Activated T-cell treated with anti-CD3 and anti-CD28 coated beads, Interleukin-2, amount 50 U/mL, for 4 hours (primary cell): ENCODE data around the gene ST6GALNAC3. TPM values are rescaled to one million over a fixed set of nuclear protein-coding genes. Genes with fewer than 3 reads are reported as not detected.

ENCODE experiments used
- ATAC-seq, 2 donors: fragments of 200-7000 bp; cut with Tn5 transposase; one replicate each; pipeline ENCODE4 v1.10.0; 2021
- DNase-seq: peaks from one replicate; pipeline ENCODE4 v3.0.0-alpha.2; 2020
- H3K27me3 Mint-ChIP-seq: one replicate; pipeline ENCODE4 v1.8.0; 2021; ENCODE audit warnings: low read depth, mixed read lengths
- H3K36me3 Mint-ChIP-seq: one replicate; pipeline ENCODE4 v1.8.0; 2022; ENCODE audit warnings: mixed read lengths; ENCODE audit not compliant: insufficient read depth
- H3K4me1 Mint-ChIP-seq: one replicate; pipeline ENCODE4 v1.8.0; 2021; ENCODE audit warnings: low read depth, mixed read lengths
- H3K4me3 Mint-ChIP-seq: one replicate; pipeline ENCODE4 v1.8.0; 2021; ENCODE audit warnings: mild to moderate bottlenecking, moderate library complexity, mixed read lengths
- H3K9me3 Mint-ChIP-seq: one replicate; pipeline ENCODE4 v1.8.0; 2021; ENCODE audit warnings: mixed read lengths
- total RNA-seq, 3 donors: library from RNA; stranded (reverse); gene quantifications; one replicate each; pipeline ENCODE4 v1.2.1, GENCODE V29; 2021

The ST6GALNAC3 gene
- total RNA-seq, 3 donors from 2014 or later, result 0.24 to 0.73 (median 0.53) TPM

DNA sequence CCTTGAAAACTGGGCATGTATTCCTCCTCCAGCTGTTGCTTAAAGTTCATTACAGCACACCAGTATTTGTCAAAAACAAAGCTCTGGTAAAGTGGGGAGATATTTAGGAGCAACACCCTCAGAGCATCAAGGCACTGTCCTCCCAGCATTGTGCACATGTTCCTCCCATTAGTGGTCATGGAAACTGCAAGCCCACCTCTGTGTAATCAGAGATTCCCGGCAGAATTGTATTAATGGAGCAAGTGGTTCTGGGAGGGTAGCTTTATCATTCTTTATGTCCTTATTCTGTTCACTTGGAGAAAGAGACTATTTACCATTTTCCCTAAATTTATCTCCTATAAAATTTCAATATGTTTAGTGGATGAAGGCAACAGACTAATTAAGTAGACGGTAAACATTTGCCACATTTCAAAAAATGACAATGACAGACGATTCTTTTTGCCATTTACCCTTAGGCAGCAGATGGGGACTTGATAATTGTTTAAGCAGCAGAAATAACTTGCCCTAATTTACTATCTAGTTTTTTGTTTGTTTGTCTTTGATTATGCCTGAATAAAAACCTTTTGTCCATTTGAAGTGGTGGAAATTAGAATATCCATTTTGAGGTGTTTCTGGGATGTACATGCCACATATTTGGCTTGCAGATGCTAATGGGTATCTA, 503.1 kb downstream of the ST6GALNAC3 start:
- H3K4me1 Mint-ChIP-seq, result no peaks in the 10 kb centered on the region
- no peak for DNase-seq
- no peaks in the 10 kb centered on the region for H3K9me3 Mint-ChIP-seq
- no peaks in the 10 kb centered on the region for H3K27me3 Mint-ChIP-seq
- no peak for ATAC-seq
- no peak overlapping the region for H3K4me3 Mint-ChIP-seq
- no peaks in the 10 kb centered on the region for H3K36me3 Mint-ChIP-seq

DNA sequence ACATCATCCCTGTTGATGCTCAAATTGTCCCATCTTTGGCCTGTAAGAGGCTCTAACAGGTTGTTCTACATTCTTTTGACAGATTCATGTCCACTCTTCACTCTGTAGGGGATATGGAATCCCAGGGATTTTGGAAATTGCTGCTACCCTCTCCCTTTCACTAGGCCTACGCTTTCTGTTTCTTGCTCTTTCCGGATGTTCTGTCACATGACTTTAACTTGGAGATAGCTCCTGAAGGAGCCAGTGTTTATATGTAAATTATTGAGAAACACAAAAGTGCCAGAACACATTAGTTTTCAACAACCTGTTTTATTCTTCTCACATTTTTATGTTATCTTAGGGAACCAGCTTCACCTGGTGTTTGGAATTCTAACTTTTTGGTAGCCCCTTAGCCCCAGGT, 505.7 kb downstream of the ST6GALNAC3 start:
- H3K27me3 Mint-ChIP-seq, result no peaks in the 10 kb centered on the region
- ATAC-seq (no peak), DNase-seq (no peak)
- no peaks in the 10 kb centered on the region for H3K4me1 Mint-ChIP-seq
- H3K36me3 Mint-ChIP-seq, result no peaks in the 10 kb centered on the region
- H3K4me3 Mint-ChIP-seq, result no peak overlapping the region
- H3K9me3 Mint-ChIP-seq, result no peaks in the 10 kb centered on the region

DNA sequence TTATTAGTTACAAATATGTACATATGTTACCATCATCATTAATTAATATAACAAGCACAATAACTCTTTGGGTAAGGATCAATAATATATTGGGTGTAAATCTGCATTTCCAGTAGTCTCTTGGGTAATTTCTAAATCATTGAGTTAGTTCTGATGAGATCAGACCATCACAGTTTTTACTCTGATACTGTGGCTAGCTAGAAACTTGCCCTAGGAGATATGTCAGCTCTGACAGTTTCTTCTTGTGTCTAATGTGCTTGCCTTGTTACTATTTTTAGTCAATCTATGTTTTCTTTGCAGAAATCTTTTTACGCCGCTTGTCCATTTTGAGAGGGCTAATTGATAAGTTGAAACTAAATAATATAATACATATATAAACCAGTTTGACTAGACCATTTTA, 507.2 kb downstream of the ST6GALNAC3 start:
- Mint-ChIP-seq H3K4me1 (no peaks in the 10 kb centered on the region), H3K36me3 (no peaks in the 10 kb centered on the region), H3K4me3 (no peak overlapping the region), H3K27me3 (no peaks in the 10 kb centered on the region), H3K9me3 (no peaks in the 10 kb centered on the region)
- no peak for DNase-seq
- ATAC-seq, result no peak

DNA sequence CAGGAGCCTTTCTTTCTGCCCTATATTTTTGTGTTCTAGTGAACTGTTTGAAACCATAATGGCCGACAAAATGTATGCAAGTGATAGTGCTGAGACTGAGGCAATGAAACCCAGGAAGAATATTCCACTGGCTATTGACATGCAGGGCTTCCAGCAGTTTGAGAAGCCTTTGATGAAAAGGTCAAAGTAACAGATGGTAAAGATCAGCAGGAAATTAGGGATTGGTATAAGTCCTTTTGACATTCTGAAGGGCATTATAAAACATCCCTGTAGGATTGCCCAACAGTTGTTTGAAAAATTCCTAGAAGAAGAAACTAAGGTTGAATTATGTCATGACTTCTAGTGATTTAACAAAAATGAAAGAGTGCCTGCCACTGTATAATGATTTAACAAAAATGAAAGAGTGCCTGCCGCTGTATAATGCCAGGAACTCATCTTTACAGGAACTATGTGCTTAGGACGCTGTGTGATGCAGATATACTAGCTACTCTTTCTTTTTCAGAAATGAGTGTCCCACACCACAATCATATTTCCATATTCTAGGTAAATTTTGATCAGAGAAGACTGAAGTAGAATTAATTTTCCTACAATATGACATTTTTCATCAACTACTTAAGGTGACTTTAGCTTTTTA, 508.8 kb downstream of the ST6GALNAC3 start:
- no peak for DNase-seq
- Mint-ChIP-seq H3K27me3 (no peaks in the 10 kb centered on the region), H3K4me1 (no peaks in the 10 kb centered on the region), H3K4me3 (no peak overlapping the region), H3K9me3 (no peaks in the 10 kb centered on the region), H3K36me3 (no peaks in the 10 kb centered on the region)
- no peak for ATAC-seq

DNA sequence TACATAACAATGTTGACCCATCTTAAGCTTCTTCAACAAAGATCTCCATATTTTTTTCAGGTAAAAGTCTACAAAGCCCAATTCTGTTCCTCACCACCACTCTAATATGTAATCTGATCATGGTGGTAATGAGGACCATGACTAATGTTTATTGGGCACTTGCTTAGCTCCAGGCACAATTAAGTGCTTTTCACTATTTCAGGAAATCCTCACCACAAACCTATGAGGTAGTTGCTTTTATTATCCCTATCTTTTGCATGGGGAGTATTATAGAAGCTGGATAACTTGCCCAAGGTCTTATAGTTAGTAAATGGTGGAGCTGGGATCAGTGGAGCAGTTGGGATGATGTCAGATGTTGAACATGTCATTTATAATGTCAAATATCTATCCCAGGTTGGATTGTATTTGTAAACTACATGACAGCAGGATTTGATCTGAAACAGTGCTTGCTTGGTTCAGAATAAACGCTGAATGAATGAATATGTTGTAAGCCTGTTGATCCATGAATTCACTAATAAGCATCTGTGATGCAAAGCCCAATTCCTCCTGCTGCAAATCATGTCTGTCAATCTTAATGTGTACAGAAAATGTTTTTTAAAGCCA, 509.4 kb downstream of the ST6GALNAC3 start:
- Mint-ChIP-seq H3K4me1 (no peaks in the 10 kb centered on the region), H3K36me3 (no peaks in the 10 kb centered on the region), H3K9me3 (no peaks in the 10 kb centered on the region), H3K27me3 (no peaks in the 10 kb centered on the region), H3K4me3 (no peak overlapping the region)
- DNase-seq, result no peak
- ATAC-seq, result no peak

DNA sequence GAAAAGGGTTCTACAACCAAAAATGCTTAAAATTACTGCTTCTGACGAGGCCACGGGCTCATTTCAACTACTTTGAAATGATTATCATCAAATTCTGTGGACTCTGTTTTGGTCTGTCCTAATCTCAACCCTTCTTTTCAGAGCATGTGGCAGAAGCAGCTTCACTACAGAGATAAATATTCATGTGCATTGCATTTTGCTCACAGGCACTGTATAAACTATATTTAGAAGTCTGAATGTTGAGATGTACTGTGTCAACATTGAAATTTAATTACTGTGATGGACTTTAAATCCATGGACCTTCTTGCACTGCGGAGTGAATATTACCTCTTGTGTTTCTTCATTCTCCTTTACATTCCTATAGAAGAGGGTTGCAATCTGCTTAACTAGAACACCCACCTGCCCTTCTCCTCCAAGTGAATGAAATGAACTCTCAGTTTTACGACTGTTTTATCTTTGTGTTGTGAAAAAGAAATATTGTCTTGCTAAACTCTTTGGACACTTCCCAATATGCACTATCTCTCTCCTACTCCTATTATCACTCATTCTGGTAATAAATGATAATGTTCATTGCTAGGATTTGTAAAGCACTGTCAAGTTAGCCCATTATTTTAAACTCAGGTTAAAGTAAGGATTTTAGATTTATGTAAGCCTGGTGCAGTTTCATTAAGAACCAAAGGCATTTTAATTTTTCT, 511.6 kb downstream of the ST6GALNAC3 start:
- no peak for DNase-seq
- Mint-ChIP-seq H3K36me3 (no peaks in the 10 kb centered on the region), H3K9me3 (no peaks in the 10 kb centered on the region), H3K27me3 (no peaks in the 10 kb centered on the region), H3K4me1 (no peaks in the 10 kb centered on the region), H3K4me3 (no peak overlapping the region)
- no peak for ATAC-seq

DNA sequence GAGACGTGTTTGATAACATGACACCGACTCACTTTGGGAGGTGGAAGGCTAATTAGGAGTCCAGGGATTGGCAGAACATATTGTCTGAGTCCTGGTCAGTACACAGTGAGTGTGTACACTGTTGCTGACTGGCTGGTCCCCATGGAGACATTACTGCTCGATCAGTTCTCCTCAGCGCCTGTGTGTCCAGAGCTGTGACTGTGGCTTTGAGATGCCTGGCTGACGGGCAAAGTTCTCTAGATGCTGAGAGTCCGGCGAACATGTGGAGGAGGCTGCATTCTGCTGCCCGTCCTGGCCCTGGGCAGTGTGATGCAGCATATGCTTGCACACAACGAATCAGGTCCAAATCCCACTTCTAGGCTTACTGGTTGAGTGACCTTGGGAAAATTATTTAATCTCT, 512.7 kb downstream of the ST6GALNAC3 start:
- ATAC-seq (no peak), DNase-seq (no peak)
- Mint-ChIP-seq H3K9me3 (no peaks in the 10 kb centered on the region), H3K4me1 (no peaks in the 10 kb centered on the region), H3K4me3 (no peak overlapping the region), H3K27me3 (no peaks in the 10 kb centered on the region), H3K36me3 (no peaks in the 10 kb centered on the region)

DNA sequence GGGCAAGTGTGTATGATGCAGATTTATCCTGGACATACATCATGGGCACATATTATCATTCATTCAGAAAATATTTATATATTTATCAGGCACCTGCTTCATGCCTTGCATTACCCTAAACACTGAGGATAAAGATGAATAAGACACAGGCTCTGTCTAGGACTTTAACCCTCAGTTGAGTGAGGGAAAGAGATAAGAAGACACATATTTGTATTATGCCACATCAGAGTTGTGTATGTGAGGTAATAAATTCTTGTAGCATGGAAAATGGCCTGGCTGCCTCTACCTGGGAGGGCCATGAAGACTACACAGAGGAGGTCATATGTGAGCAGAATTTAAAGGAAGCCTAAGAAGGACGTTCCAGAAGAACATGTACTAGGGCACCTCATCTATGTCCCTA, 516.9 kb downstream of the ST6GALNAC3 start:
- H3K27me3 Mint-ChIP-seq, result no peaks in the 10 kb centered on the region
- H3K9me3 Mint-ChIP-seq, result peaks cover 4% of the 10 kb centered on the region
- no peak for DNase-seq
- no peak overlapping the region for H3K4me3 Mint-ChIP-seq
- ATAC-seq, result no peak
- H3K4me1 Mint-ChIP-seq, result no peaks in the 10 kb centered on the region
- H3K36me3 Mint-ChIP-seq, result no peaks in the 10 kb centered on the region

DNA sequence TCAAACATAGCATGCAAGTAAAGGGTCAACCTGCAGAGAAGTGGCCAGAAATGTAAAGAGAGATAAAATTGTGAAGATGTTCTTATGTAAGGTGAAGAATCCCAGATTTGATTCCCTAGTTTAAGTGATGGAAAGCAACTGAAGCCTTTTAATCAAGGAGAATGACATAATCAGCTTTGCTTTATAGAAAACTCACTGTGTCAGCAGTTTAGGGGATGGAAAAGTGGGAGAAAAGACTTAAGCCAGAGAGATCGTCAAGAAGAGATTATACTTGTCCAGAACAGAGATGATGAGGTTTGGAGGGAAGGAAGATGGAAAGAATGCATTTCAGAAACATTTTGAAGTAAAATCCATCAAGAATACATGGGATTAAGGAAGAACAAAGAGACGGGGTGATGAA, 517.4 kb downstream of the ST6GALNAC3 start:
- DNase-seq (no peak), ATAC-seq (no peak)
- Mint-ChIP-seq H3K27me3 (no peaks in the 10 kb centered on the region), H3K36me3 (no peaks in the 10 kb centered on the region), H3K9me3 (peaks cover 4% of the 10 kb centered on the region), H3K4me1 (no peaks in the 10 kb centered on the region), H3K4me3 (no peak overlapping the region)

DNA sequence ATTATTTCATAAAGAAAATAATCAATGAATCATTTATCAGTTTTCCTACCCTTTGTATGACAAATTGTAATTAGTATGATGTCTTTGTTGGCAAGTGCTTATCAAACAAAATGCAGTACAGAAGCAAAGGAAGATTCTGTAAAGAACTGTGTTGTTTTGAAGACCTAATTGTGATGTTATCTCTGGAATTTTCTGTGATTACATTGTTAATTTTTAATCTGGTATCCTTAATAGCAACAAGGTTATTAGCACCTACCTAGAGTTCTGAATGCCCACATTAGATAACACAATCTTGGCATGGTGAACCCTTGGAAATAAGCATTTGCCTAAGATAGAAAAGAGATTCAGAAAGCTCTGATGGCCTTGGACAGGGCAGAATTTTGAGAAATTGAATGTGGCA, 518.6 kb downstream of the ST6GALNAC3 start:
- Mint-ChIP-seq H3K27me3 (no peaks in the 10 kb centered on the region), H3K36me3 (no peaks in the 10 kb centered on the region), H3K4me3 (no peak overlapping the region), H3K4me1 (no peaks in the 10 kb centered on the region), H3K9me3 (peaks cover 4% of the 10 kb centered on the region)
- DNase-seq, result no peak
- no peak for ATAC-seq

DNA sequence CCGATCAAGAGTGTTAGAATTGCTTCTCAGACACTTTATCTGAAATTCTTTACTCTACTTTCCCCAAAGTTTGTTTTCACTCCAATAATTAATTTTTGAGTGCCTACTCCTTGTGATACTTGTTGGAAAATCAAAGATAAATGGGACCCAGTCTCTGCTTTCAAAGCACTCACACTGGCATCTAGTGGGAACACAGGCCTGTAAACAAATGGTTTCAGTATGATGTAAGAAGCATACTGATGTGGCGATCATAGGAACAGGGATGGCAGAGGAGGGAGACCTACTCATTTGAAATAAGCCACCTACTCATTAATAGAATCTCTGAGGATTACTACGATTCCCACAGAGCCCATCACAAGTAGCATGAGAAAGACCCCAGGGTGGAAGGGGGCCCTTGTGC, 519.1 kb downstream of the ST6GALNAC3 start:
- H3K27me3 Mint-ChIP-seq, result no peaks in the 10 kb centered on the region
- peaks cover 4% of the 10 kb centered on the region for H3K9me3 Mint-ChIP-seq
- no peak overlapping the region for H3K4me3 Mint-ChIP-seq
- ATAC-seq (no peak), DNase-seq (no peak)
- H3K36me3 Mint-ChIP-seq, result no peaks in the 10 kb centered on the region
- no peaks in the 10 kb centered on the region for H3K4me1 Mint-ChIP-seq

DNA sequence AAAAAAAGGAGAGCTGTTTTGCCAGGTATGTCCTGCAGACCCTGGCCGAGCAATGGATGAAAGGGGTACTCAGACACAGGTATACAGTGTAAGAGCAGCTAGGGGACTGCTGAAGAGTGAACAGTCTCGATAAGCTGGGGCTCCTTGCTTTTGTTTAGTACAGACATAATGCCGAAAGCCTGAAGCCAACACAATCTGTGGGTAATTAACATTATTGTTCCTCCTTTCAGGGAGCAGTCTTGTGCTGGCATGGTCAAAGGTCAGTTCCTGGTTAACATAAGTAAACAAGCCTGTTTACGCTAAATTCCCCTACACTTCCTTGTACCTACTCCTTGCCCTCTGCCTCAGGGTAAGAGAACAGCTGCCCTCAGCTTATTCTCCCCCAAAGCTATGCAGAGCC, 520.5 kb downstream of the ST6GALNAC3 start:
- DNase-seq, result no peak
- H3K4me3 Mint-ChIP-seq, result no peak overlapping the region
- H3K36me3 Mint-ChIP-seq, result no peaks in the 10 kb centered on the region
- H3K9me3 Mint-ChIP-seq, result peaks cover 4% of the 10 kb centered on the region
- no peaks in the 10 kb centered on the region for H3K27me3 Mint-ChIP-seq
- ATAC-seq, result no peak
- no peaks in the 10 kb centered on the region for H3K4me1 Mint-ChIP-seq

DNA sequence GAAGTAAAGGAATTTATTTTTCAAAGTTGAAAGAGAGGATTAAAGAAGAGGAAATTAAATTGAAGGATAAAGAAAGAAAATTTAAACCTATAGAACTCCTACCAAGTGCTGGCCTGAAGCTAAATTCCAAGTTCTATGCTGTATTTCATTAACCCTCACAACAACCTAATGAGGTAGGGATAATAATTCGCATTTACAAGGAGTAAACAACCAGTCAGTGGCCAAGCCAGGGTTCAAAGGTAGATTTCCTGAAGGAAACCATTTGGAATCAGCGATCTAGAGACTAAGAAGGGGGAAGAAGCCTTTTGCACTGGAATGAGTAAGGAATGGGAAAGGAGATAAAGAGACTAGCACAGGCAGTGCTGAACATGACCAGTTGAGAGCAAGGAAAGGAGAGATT, 526.9 kb downstream of the ST6GALNAC3 start:
- Mint-ChIP-seq H3K4me3 (no peak overlapping the region), H3K4me1 (no peaks in the 10 kb centered on the region), H3K27me3 (peaks cover 3% of the 10 kb centered on the region), H3K36me3 (no peaks in the 10 kb centered on the region), H3K9me3 (no peaks in the 10 kb centered on the region)
- DNase-seq (no peak), ATAC-seq (no peak)

DNA sequence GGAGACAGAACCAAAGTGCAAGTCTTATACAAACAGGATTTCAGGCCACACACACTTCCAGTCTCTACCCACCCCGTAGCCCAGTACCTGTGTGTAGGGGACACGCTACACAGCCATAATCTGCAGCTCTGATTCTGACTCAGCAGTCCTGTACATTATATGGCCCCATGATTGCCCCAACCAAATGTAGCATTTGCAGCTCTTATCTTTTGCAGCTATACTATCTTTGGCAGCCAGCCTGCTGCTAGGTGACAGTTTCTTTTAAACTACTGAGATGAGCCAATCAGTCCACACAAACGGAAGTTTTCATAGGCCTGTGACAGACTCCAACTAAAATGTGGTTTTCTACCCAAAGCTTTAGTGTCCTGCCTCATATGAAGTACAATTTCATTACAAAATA, 533.2 kb downstream of the ST6GALNAC3 start:
- DNase-seq, result no peak
- H3K4me1 Mint-ChIP-seq, result no peaks in the 10 kb centered on the region
- no peak for ATAC-seq
- no peaks in the 10 kb centered on the region for H3K9me3 Mint-ChIP-seq
- no peaks in the 10 kb centered on the region for H3K36me3 Mint-ChIP-seq
- H3K4me3 Mint-ChIP-seq, result no peak overlapping the region
- no peaks in the 10 kb centered on the region for H3K27me3 Mint-ChIP-seq
